Renal cortex interstitium (tissue), 11 donors: Measurements from ENCODE around the gene MAP4K5. TPM values are rescaled to one million over a fixed set of nuclear protein-coding genes. Genes with fewer than 3 reads are reported as not detected.

ENCODE experiments used
- DNase-seq, 11 donors: peaks; one replicate each; pipeline ENCODE4 v3.0.0-alpha.2; 2013; ENCODE audit warnings: low read depth in 9 of 11, low spot score in 4 of 11; ENCODE audit errors: extremely low read depth in 1 of 11
- polyA plus RNA-seq, 3 donors: library from polyadenylated mRNA; unstranded; fragments of 120-200 nt; gene quantifications; one replicate each; pipeline ENCODE4 v1.2.1, GENCODE V29; 2013; ENCODE audit not compliant: insufficient read length in 3 of 3

Gene MAP4K5
- polyA plus RNA-seq, 3 donors, result 45.9 to 61.2 (median 55.8) TPM

DNA sequence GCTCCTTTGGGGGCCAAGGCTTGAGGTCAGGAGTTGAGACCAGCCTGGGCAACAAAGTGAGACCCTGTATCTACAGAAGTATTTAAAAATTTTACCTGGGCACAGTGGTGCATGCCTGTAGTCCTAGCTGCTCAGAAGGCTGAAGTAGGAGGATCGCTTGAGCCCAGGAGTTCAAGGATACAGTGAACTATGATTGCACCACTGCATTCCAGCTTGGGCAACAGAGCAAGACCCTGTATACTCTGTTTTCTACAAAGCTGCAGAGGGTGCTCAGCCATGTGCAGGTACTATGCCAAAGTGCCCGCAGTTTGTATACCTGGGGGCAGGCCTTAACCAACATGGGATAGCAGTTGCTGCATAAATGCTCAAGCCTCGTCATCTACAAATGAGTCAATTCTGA, 108.8 kb downstream of the MAP4K5 start:
- no peak for DNase-seq

DNA sequence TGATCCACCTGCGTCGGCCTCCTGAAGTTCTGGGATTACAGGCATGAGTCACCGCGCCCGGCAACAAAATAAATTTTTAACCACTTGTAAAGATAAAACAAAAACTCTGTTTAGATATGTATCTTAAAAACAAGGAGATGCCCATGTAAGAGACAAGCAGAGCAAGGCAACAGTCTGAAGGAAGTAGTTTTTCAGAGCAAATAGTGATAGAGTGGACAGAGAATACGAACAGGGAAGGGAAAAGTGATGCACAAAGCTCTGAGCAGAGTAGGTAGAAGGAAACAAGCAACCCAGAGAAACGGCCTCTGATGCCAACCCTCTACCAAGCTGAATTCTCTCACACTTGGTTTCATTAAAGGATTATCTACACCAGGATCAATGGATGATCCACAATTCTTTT, 110.9 kb downstream of the MAP4K5 start:
- DNase-seq, result no peak

DNA sequence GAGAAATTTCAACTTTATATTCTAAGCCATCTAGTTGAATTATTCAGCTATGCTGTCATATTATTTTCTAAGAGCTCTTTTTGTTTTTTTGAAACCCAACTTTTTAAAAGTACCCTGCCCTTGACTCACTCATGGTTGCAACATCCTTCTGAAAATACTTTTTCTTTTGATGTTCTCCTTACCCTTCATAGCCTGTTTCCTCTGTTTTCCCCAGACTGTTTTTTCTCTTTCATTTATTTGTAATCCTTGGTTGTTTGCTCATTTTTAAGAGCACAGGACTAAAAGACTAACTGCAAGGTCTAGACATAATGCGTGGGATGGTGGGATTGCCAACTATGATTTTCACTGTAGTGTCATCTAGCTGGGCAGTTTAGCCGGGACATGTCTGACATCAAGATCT, 114.5 kb downstream of the MAP4K5 start:
- no peak for DNase-seq

DNA sequence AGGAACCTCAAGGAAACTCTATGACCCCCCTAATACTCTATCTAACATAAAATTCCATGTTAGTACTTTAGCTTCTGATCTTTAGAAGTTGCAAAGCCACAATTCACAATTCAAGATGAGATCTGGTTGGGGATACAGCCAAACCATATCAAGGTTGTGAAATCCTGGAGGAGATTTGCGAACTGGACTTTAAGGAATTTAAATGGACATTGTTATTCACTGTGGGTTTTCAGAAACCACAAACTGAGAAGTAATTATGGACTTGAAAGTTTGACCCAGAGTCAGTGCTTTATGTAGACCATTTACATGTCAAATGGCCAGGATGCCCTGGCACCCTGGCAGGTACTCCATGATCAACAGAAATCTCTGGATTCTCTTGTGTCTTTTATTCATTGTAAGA, 121.4 kb downstream of the MAP4K5 start:
- no peak for DNase-seq

DNA sequence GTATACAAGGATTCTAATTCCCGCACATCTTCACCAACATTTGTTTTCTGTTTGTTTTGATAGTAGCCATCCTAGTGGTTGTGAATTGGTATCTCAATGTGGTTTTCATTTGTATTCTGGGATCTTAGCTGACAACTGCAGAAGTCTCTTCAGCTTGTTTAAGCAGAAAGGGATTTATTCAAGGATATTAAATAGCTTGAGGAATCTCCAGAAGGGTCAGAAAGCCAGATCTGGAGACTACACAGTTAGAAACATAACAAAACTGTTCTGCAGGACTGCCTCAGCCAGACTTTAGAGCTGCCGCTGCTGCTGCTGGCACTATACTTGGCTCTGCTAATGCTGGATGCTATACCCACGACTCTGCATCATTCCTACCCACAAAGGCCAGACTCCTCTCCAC, 122.3 kb downstream of the MAP4K5 start:
- no peak for DNase-seq

- DNase-seq, result no peak
These were observed 125.1 kb downstream of the MAP4K5 start for GRCh38 chr14:50407111-50407812.

- no peak for DNase-seq
These were observed 128.9 kb downstream of the MAP4K5 start for GRCh38 chr14:50403419-50403818.

GRCh38 chr14:50402965-50403364, 129.4 kb downstream of the MAP4K5 start:
- no peak for DNase-seq

- no peak for DNase-seq
These were observed 131.9 kb downstream of the MAP4K5 start for GRCh38 chr14:50400461-50400860.

DNA sequence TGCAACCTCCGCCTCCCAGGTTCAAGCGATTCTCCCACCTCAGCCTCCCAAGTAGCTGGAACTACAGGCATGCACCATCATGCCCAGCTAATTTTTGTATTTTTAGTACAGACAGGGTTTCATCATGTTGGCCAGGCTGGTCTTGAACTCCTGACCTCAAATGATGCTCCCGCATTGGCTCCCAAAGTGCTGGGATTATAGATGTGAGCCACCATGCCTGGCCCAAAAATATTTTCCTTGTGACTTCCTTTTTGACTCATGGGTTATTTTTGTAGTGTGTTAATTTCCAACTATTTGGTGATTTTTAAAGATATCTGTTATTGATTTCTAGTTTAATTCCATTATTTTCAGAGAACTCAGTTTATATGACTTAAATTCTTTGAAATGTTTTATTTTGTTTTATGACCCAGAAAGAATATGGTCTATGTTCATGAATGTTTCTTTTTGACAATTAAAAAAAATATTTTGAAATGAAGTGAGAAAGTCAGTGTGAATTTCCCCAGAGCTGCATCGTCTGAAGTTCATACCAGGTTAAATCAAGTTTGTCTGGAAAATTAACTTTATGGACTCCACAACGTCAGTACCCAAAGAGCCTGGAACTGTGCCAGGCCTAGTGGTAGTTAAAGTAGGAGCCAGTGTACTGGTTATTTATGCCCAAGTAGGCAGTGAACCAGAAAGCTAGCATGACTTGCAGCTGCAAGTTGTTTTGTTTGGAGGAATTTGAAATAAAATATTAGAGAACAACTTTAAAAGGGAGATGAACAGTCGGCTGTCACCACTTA, 132.9 kb downstream of the MAP4K5 start:
- DNase-seq, result no peak

GRCh38 chr14:50398189-50398580, 134.2 kb downstream of the MAP4K5 start:
- no peak for DNase-seq

GRCh38 chr14:50397390-50398188, 134.8 kb downstream of the MAP4K5 start:
- DNase-seq, result no peak

GRCh38 chr14:50396631-50397389, 135.6 kb downstream of the MAP4K5 start, which contains the start of gene CDKL1:
CDKL1 (minus strand) TSS chr14:50396881; CDS start chr14:50395868, 1,013 bp downstream.
- peak in 5 of 11 donors; percentile 39 to 70 (median 60) for DNase-seq

DNA sequence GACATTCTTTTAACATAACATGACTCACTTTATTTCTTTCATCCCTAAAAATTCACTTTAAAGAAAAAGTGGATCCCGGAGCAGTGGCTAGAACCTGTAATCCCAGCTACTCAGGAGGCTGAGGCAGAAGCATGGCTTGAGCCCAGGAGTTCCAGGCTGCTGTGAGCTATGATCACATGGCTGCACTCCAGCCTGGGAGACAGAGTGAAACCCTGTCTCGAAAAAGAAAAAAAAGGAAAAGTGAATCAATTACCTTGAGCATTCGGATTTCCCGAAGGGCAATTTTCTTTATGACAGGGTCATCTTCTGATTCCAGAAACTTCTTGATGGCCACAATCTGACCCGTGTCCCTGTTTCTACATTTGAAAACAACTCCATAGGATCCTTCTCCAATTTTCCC, 136.9 kb downstream of the MAP4K5 start:
- DNase-seq, result no peak

GRCh38 chr14:50394713-50395112, 137.7 kb downstream of the MAP4K5 start:
- no peak for DNase-seq

DNA sequence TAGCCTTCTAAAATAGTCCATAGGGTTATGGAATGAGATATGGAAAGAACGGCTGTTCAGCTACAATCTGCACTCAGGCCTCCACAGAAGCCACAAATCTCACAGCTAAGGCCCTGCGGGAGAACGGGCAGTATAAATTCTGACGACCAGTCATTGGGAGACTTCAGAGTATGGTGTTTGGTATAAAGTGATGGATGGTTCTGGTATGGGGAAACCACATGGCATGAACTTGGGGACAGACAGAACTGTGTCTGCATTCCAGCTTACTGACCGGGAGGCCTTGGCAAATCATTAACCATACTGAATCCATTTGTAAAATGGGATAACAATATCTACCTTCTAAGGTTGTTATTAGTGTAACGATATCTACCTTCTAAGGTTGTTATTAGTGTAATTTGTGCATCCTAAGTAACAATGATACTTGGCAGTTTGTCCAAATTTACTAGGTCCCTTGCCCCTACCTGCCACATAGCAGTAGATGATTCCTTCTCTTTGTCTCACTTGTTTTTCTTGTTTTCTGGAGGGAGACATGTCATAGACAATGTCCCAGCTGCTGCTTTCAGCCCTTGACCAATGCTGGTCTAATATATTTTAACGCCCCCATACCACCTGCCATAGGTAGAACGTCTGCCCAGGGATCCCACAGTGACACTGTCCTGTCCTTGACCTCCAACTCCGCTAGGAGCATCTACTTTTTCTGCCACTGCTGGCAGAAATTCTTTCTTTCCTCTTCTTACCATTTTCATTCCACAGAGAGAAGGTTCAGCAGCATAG, 142.5 kb downstream of the MAP4K5 start:
- no peak for DNase-seq

- no peak for DNase-seq
These were observed 144.0 kb downstream of the MAP4K5 start for GRCh38 chr14:50388256-50388931.

GRCh38 chr14:50387548-50387947, 144.8 kb downstream of the MAP4K5 start:
- no peak for DNase-seq
